ENCODE results near the gene SLC25A46. TPM values are rescaled to one million over a fixed set of nuclear protein-coding genes. Genes with fewer than 3 reads are reported as not detected.

Gene SLC25A46
- total and polyA plus RNA-seq, 2 of the 8 experiments (the other 6 are each of a cell fraction or from before 2014, with no cell fraction given), result 10.6 to 21.7 TPM

- TF ChIP-seq RXRA (IDR thresholded peaks at IDR 0.05; ENCODE audit: insufficient read depth, low read depth, low read length) (no peak), CHD2 (IDR thresholded peaks at IDR 0.05; ENCODE audit: low read length) (no peak), MAFK (IDR thresholded peaks at IDR 0.05; ENCODE audit: low read depth, low read length) (no peak), NANOG (IDR thresholded peaks at IDR 0.05; ENCODE audit: insufficient read depth, low read depth, low read length, poor library complexity, severe bottlenecking) (no peak), JUND (IDR thresholded peaks at IDR 0.05; ENCODE audit: low read length) (no peak)
These were observed 14.1 kb downstream of the SLC25A46 start (continued) for GRCh38 chr5:110752953-110753352.
